ENCODE measurements around the gene S100B.

DNA sequence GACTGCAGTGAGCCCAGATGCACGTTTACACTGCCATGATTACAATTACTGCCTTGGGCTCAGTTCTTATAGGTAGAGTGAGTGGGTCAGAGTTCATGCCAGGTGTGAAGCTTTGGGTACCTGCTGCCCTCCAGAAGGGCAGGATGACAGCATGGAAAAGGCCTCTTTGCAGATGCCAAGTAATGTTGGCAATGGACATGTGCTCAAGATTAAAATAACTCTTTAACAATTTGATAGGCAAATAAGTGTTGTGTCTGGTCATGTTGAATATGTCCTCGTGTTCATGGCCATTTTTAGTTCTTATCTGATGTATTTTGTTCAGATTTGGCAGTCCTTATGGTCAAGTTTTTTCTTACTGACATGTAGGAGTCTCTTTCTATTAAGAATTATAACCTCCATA lies 34.8 kb downstream of the S100B start:
- TF ChIP-seq GATA2 (IDR thresholded peaks at IDR 0.05; ENCODE audit: low read depth, low read length) = no peak
- no peak for TF ChIP-seq GATA3 (IDR thresholded peaks at IDR 0.05; ENCODE audit: low read depth, low read length)
